ENCODE results near the gene ATRIP.

DNA sequence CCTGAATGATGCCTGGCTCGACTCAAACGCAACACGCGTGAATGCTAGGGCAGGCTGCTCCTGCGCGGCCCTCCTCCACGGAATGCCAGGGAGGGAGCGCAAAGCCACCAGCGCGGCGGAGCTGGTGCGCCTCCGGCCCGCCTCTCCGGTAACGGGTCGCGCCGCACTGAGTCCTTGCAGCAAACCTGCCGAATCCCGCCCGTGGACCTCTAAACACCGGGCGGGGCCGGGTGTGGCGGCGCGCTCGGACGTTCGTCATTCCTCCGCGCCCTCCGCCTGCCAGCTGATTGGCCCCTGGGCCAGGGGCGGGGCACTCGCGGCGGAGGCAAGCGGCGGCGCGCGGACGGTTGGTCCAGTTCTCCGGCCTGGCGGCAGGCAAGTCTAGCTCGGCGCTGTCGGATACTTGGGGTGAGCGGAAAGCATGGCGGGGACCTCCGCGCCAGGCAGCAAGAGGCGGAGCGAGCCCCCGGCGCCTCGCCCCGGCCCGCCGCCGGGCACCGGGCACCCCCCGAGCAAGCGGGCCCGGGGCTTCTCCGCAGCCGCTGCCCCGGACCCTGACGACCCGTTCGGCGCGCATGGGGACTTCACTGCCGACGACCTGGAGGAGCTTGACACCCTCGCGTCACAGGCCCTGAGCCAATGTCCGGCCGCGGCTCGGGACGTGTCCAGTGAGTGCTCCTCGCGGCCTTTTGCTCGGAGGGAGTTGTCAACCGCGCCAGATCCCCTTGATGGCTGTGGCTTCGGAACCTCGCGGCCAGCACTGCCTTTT is at the start of gene ATRIP:
- TF ChIP-seq, protein P1, sequence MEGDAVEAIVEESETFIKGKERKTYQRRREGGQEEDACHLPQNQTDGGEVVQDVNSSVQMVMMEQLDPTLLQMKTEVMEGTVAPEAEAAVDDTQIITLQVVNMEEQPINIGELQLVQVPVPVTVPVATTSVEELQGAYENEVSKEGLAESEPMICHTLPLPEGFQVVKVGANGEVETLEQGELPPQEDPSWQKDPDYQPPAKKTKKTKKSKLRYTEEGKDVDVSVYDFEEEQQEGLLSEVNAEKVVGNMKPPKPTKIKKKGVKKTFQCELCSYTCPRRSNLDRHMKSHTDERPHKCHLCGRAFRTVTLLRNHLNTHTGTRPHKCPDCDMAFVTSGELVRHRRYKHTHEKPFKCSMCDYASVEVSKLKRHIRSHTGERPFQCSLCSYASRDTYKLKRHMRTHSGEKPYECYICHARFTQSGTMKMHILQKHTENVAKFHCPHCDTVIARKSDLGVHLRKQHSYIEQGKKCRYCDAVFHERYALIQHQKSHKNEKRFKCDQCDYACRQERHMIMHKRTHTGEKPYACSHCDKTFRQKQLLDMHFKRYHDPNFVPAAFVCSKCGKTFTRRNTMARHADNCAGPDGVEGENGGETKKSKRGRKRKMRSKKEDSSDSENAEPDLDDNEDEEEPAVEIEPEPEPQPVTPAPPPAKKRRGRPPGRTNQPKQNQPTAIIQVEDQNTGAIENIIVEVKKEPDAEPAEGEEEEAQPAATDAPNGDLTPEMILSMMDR (conservative IDR thresholded peaks at IDR 0.05; ENCODE audit: low read length), result no peak
- no peak for TF ChIP-seq EZH2phosphoT487 (IDR thresholded peaks at IDR 0.05; ENCODE audit: borderline replicate concordance, low read depth, low read length)

Data from OCI-LY7 (cell line).